Endometrial microvascular endothelial cells (primary cell): Measurements from ENCODE around the gene RNF31. TPM values are rescaled to one million over a fixed set of nuclear protein-coding genes. Genes with fewer than 3 reads are reported as not detected.

ENCODE experiments used
- in situ Hi-C: cut with HindIII; loops from 2 replicates; pipeline ENCODE4 v1.10.0; 2017; ENCODE audit warnings: low sequenced_read_pairs, low pct_unique_long_range_greater_than_20kb; ENCODE audit errors: inconsistent ontology term
- total RNA-seq: library from RNA; depleted of rRNA; stranded (reverse); fragments of >200 nt; gene quantifications from one replicate; pipeline ENCODE4 v1.2.3, GENCODE V29; 2015; ENCODE audit errors: inconsistent ontology term

The RNF31 gene
- total RNA-seq, 1 donor from 2014 or later, result 121 TPM

- in situ Hi-C loops, result no loop called here
Observed at GRCh38 chr14:24192933-24193332, 45.6 kb downstream of the RNF31 start.

- in situ Hi-C loops, result no loop called here
Observed at GRCh38 chr14:24194186-24194872, 47.0 kb downstream of the RNF31 start.

- in situ Hi-C loops, result no loop called here
Observed at GRCh38 chr14:24194873-24195185, 47.5 kb downstream of the RNF31 start.

GRCh38 chr14:24195186-24196070, 48.1 kb downstream of the RNF31 start, which contains the start of gene TM9SF1:
TSS of gene TM9SF1 (minus strand) at chr14:24195441. CDS start at chr14:24195019, 422 bp downstream.
- in situ Hi-C loops, result no loop called here

GRCh38 chr14:24196071-24197055, 49.1 kb downstream of the RNF31 start:
- in situ Hi-C loops, result no loop called here

GRCh38 chr14:24197056-24197450, 49.8 kb downstream of the RNF31 start:
- in situ Hi-C loops, result no loop called here

GRCh38 chr14:24198814-24199524, 51.7 kb downstream of the RNF31 start:
- in situ Hi-C loops, result no loop called here

- in situ Hi-C loops, result loop anchor here (10.0 kb wide), 1 partner anchor 92 kb away; the partner anchor contains the start of genes DHRS1 and NOP9
Observed at GRCh38 chr14:24202538-24202937, 55.2 kb downstream of the RNF31 start.

- in situ Hi-C loops, result loop anchor here (10.0 kb wide), 1 partner anchor 91 kb away; the partner anchor contains the start of genes DHRS1 and NOP9
Observed at GRCh38 chr14:24203249-24203886, 56.1 kb downstream of the RNF31 start.

GRCh38 chr14:24204163-24205146, 57.2 kb downstream of the RNF31 start:
- in situ Hi-C loops, result loop anchor here (10.0 kb wide), 1 partner anchor 90 kb away; the partner anchor contains the start of genes DHRS1 and NOP9

- in situ Hi-C loops, result loop anchor here (10.0 kb wide), 1 partner anchor 88 kb away; the partner anchor contains the start of genes DHRS1 and NOP9
Observed at GRCh38 chr14:24206260-24207103, 59.2 kb downstream of the RNF31 start.

GRCh38 chr14:24207104-24207551, 59.8 kb downstream of the RNF31 start:
- in situ Hi-C loops, result loop anchor here (10.0 kb wide), 1 partner anchor 88 kb away; the partner anchor contains the start of genes DHRS1 and NOP9

GRCh38 chr14:24207625-24208024, 60.3 kb downstream of the RNF31 start:
- in situ Hi-C loops, result loop anchor here (10.0 kb wide), 1 partner anchor 87 kb away; the partner anchor contains the start of genes DHRS1 and NOP9
